A549 (cell line): ENCODE data around the gene LRFN2. TPM values are rescaled to one million over a fixed set of nuclear protein-coding genes. Genes with fewer than 3 reads are reported as not detected.

ENCODE experiments used
- ATAC-seq, 2 experiments: fragments of 200-7000 bp in 1 of 2; fragments of >200 bp in 1 of 2; cut with Nextera tagmentation in 1 of 2; cut with Tn5 transposase in 1 of 2; 3 replicates each; pipeline versions ENCODE4 v1.8.0 to v1.9.1; 2018 to 2020; ENCODE audit warnings: mild to moderate bottlenecking in 1 of 2, moderate library complexity in 1 of 2
- CTCF ChIA-PET: fragments of 300-600 bp; sonication (Branson Sonifier 250); formaldehyde crosslinking; extraction: SDS; loops from one replicate; lab custom pipeline; 2021; ENCODE audit warnings: antibody characterized with exemption, inconsistent platforms; lab: Yijun Ruan, JAX
- POLR2A ChIA-PET: fragments of 350-600 bp; formaldehyde crosslinking; extraction: SDS; loops from one replicate; lab custom pipeline; 2021; ENCODE audit warnings: antibody characterized with exemption, inconsistent platforms; lab: Yijun Ruan, JAX
- DNase-seq, 2 experiments: peaks; one replicate each; pipeline versions ENCODE4 v3.0.0 to v3.0.0-alpha.2; 2011 to 2016; ENCODE audit warnings: low read depth in 1 of 2, low spot score in 1 of 2
- FAIRE-seq: peaks from 2 replicates; lab custom pipeline; 2011; peaks lifted over from hg19 to GRCh38; lab: Jason Lieb, UNC
- H3K27ac ChIP-seq, 2 experiments: fragments of >200 bp; sonication (Bioruptor Twin); formaldehyde crosslinking; 3 replicates each; pipeline ENCODE4 v1.5.1; 2016 to 2017
- H3K4me1 ChIP-seq: fragments of >200 bp; sonication (Bioruptor Twin); formaldehyde crosslinking; 3 replicates; pipeline ENCODE4 v1.6.1; 2016
- H3K4me2 ChIP-seq: fragments of >200 bp; sonication (Bioruptor Twin); formaldehyde crosslinking; 3 replicates; pipeline ENCODE4 v1.6.1; 2016
- H3K4me3 ChIP-seq: fragments of >200 bp; sonication (Bioruptor Twin); formaldehyde crosslinking; 3 replicates; pipeline ENCODE4 v1.5.1; 2016
- H3K9me3 ChIP-seq: fragments of >200 bp; sonication (Bioruptor Twin); formaldehyde crosslinking; 3 replicates; pipeline ENCODE4 v1.6.1; 2016
- CHD2 ChIP-seq: fragments of 150-350 bp; IDR thresholded peaks from 2 replicates; pipeline ENCODE4 v1.6.1; 2014; ENCODE audit warnings: low read length; ENCODE audit not compliant: partially characterized antibody
- CHD4 ChIP-seq: fragments of 200-600 bp; sonication (generic); IDR thresholded peaks from 2 replicates; pipeline ENCODE4 v1.6.1; 2016; ENCODE audit warnings: antibody characterized with exemption, mild to moderate bottlenecking, borderline replicate concordance
- E2F6 ChIP-seq: IDR thresholded peaks from 2 replicates; pipeline ENCODE4 v1.6.1; 2012; ENCODE audit warnings: low read depth, borderline replicate concordance
- EHF ChIP-seq: fragments of 250-450 bp; sonication (Bioruptor Pico); IDR thresholded peaks from 2 replicates; pipeline ENCODE4 v1.5.0; 2020; ENCODE audit warnings: mild to moderate bottlenecking
- ESRRA ChIP-seq: fragments of 150-350 bp; IDR thresholded peaks from 2 replicates; pipeline ENCODE4 v1.6.1; 2014; ENCODE audit warnings: mild to moderate bottlenecking, low read length, borderline replicate concordance
- FOSB ChIP-seq: fragments of 250-450 bp; sonication (Bioruptor Pico); IDR thresholded peaks from 2 replicates; pipeline ENCODE4 v1.5.0; 2020; ENCODE audit warnings: mild to moderate bottlenecking, moderate library complexity
- FOSL2 ChIP-seq, 2 experiments: fragments of 450-650 bp in 1 of 2; fragments of >200 bp in 1 of 2; sonication (Bioruptor Twin) in 1 of 2; formaldehyde crosslinking; IDR thresholded peaks; 2 replicates each; pipeline versions ENCODE4 v1.5.0 to v1.6.1; 2016 to 2020; ENCODE audit warnings: mild to moderate bottlenecking in 1 of 2, moderate library complexity in 1 of 2
- HDAC2 ChIP-seq: fragments of 200-600 bp; sonication (generic); IDR thresholded peaks from 2 replicates; pipeline ENCODE4 v1.6.1; 2016
- HES2 ChIP-seq: fragments of >200 bp; sonication (Bioruptor Twin); formaldehyde crosslinking; IDR thresholded peaks from 2 replicates; pipeline ENCODE4 v1.6.1; 2016
- HEYL ChIP-seq: fragments of 250-450 bp; sonication (Bioruptor Pico); IDR thresholded peaks from 2 replicates; pipeline ENCODE4 v1.8.0; 2021; ENCODE audit warnings: mild to moderate bottlenecking, moderate library complexity
- JUN ChIP-seq, 2 experiments: fragments of >200 bp; sonication (Bioruptor Twin); formaldehyde crosslinking; IDR thresholded peaks; 2 replicates in 1 of 2; 3 replicates in 1 of 2; pipeline ENCODE4 v1.6.1; 2016 to 2017
- KDM1A ChIP-seq: fragments of 200-600 bp; sonication (generic); IDR thresholded peaks from 2 replicates; pipeline ENCODE4 v1.6.1; 2016; ENCODE audit warnings: low read depth, mild to moderate bottlenecking
- PHF8 ChIP-seq: fragments of 200-600 bp; sonication (generic); IDR thresholded peaks from 2 replicates; pipeline ENCODE4 v1.6.1; 2016; ENCODE audit warnings: low read depth, mild to moderate bottlenecking, antibody characterized with exemption, moderate library complexity, borderline replicate concordance
- RCOR1 ChIP-seq: fragments of 150-350 bp; IDR thresholded peaks from 2 replicates; pipeline ENCODE4 v1.6.1; 2014; ENCODE audit warnings: antibody characterized with exemption, low read length, low read depth
- REST ChIP-seq: fragments of 200-600 bp; sonication (generic); IDR thresholded peaks from 2 replicates; pipeline ENCODE4 v1.6.1; 2016; ENCODE audit warnings: antibody characterized with exemption, mild to moderate bottlenecking, moderate library complexity
- RFX5 ChIP-seq: fragments of 450-650 bp; IDR thresholded peaks from 2 replicates; pipeline ENCODE4 v1.7.1; 2014; ENCODE audit warnings: antibody characterized with exemption, mild to moderate bottlenecking, moderate library complexity
- SMC3 ChIP-seq: fragments of >200 bp; sonication (Bioruptor Twin); formaldehyde crosslinking; IDR thresholded peaks from 3 replicates; pipeline ENCODE4 v1.6.1; 2018; ENCODE audit warnings: inconsistent platforms
- TFCP2L1 ChIP-seq: fragments of 250-450 bp; sonication (Bioruptor Pico); IDR thresholded peaks from 2 replicates; pipeline ENCODE4 v1.5.0; 2021; ENCODE audit warnings: mild to moderate bottlenecking
- TP53 ChIP-seq: fragments of 250-450 bp; sonication (Bioruptor Pico); IDR thresholded peaks from 2 replicates; pipeline ENCODE4 v1.5.0; 2021; ENCODE audit warnings: mild to moderate bottlenecking, moderate library complexity
- USF2 ChIP-seq: fragments of 450-650 bp; IDR thresholded peaks from 2 replicates; pipeline ENCODE4 v1.6.1; 2014; ENCODE audit warnings: antibody characterized with exemption
- ZSCAN20 ChIP-seq: fragments of 250-450 bp; sonication (Bioruptor Pico); IDR thresholded peaks from 2 replicates; pipeline ENCODE4 v1.8.0; 2022; ENCODE audit warnings: mild to moderate bottlenecking, moderate library complexity
- WGBS: methylation state at CpG from one replicate; pipeline ENCODE4 v1.1.6; 2017; ENCODE audit errors: missing lambda C conversion rate; 5-methylcytosine and 5-hydroxymethylcytosine counted together
- polyA plus RNA-seq, 4 experiments: library from polyadenylated mRNA; depleted of rRNA in 3 of 4; stranded (reverse); fragments of >200 nt; fragmentation: RNase III in 1 of 4; extraction: RNeasy Plus Mini Kit Qiagen cat#74134 plus additional on column Dnase treatment in 1 of 4; gene quantifications; 2 replicates in 3 of 4; 3 replicates in 1 of 4; pipeline ENCODE4 v1.2.3, GENCODE V29; 2011 to 2017
- TF ChIP-seq, protein P1 (sequence below): IDR thresholded peaks from 2 replicates; pipeline ENCODE4 v1.6.1; 2012
- TF ChIP-seq, protein P2 (sequence below): fragments of 250-450 bp; sonication (Bioruptor Pico); IDR thresholded peaks from 2 replicates; pipeline ENCODE4 v1.5.0; 2021; ENCODE audit warnings: mild to moderate bottlenecking, moderate library complexity, borderline replicate concordance

Gene LRFN2
- polyA plus RNA-seq, 2 of the 4 experiments (the other 2 are of a cell fraction) = not detected

GRCh38 chr6:40499215-40499614 is 87.9 kb downstream of the LRFN2 start (continued):
- no peak for TF ChIP-seq ESRRA
- no peak for TF ChIP-seq REST
- TF ChIP-seq HES2 = no peak

DNA sequence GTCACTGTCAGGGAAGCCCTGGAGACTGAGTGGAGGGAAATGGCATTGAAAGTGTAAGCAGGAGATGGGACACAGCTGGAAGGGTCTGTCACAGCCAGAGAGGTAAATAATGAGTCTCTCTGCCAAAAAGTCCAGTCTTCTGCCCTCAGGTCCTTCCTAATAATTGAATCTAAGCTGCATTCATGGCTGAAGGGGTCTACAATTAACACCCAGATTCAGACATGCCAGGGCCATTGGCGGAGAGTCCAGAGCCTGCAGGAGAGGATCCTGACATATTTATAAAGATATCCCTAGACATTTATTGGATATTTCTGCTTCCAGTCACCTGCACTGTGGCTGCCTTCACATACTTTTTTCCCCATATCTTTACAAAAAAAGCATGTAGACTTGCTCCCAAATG is 89.0 kb downstream of the LRFN2 start:
- CTCF ChIA-PET = no interaction called here
- 77% methylated on average over 1 of the region's 1 CpG for WGBS
- no peak for FAIRE-seq
- Histone ChIP-seq H3K9me3 (no peaks in the 10 kb centered on the region), H3K4me1 (no peaks in the 10 kb centered on the region), H3K27ac (no peak overlapping the region)
- ATAC-seq = no peak
- TF ChIP-seq, protein P1, sequence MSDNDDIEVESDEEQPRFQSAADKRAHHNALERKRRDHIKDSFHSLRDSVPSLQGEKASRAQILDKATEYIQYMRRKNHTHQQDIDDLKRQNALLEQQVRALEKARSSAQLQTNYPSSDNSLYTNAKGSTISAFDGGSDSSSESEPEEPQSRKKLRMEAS = no peak
- no peak for TF ChIP-seq E2F6
- TF ChIP-seq ESRRA = no peak
- TF ChIP-seq FOSB (CRISPR knock-in tag) = no peak
- TF ChIP-seq, all 56 proteins: peak for 0
- Histone ChIP-seq H3K4me2 (no peak overlapping the region), H3K4me3 (no peak overlapping the region)
- no peak for DNase-seq
- POLR2A ChIA-PET = no interaction called here

GRCh38 chr6:40492187-40492586 is 95.0 kb downstream of the LRFN2 start:
- no peak for TF ChIP-seq CHD4
- TF ChIP-seq FOSB (CRISPR knock-in tag) = no peak
- TF ChIP-seq HDAC2 = no peak
- no peak for TF ChIP-seq PHF8
- TF ChIP-seq TP53 (CRISPR knock-in tag) = no peak
- no peak for TF ChIP-seq E2F6
- no peak for TF ChIP-seq USF2
- TF ChIP-seq RCOR1 = no peak
- TF ChIP-seq, protein P2, sequence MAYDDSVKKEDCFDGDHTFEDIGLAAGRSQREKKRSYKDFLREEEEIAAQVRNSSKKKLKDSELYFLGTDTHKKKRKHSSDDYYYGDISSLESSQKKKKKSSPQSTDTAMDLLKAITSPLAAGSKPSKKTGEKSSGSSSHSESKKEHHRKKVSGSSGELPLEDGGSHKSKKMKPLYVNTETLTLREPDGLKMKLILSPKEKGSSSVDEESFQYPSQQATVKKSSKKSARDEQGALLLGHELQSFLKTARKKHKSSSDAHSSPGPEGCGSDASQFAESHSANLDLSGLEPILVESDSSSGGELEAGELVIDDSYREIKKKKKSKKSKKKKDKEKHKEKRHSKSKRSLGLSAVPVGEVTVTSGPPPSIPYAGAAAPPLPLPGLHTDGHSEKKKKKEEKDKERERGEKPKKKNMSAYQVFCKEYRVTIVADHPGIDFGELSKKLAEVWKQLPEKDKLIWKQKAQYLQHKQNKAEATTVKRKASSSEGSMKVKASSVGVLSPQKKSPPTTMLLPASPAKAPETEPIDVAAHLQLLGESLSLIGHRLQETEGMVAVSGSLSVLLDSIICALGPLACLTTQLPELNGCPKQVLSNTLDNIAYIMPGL (CRISPR knock-in tag) = no peak
- TF ChIP-seq RFX5 = no peak
- TF ChIP-seq FOSL2 (IDR thresholded peaks at IDR 0.05) = no peak
- no peak for TF ChIP-seq FOSL2 (CRISPR knock-in tag; IDR thresholded peaks at IDR 0.05)
- TF ChIP-seq SMC3 = no peak
- no peak for TF ChIP-seq JUN (IDR thresholded peaks at IDR 0.05)
- no peak for TF ChIP-seq ZSCAN20
- TF ChIP-seq HEYL (CRISPR knock-in tag) = no peak
- TF ChIP-seq CHD2 = no peak
- TF ChIP-seq HES2 = no peak
- TF ChIP-seq TFCP2L1 (CRISPR knock-in tag) = no peak
- no peak for TF ChIP-seq EHF (CRISPR knock-in tag)
- TF ChIP-seq KDM1A = no peak
- no peak for FAIRE-seq
- 15% methylated on average over 5 of the region's 7 CpGs for WGBS
- H3K4me3 ChIP-seq = no peak overlapping the region
- H3K27ac ChIP-seq = no peak overlapping the region
- ATAC-seq = no peak
- DNase-seq = no peak
- H3K4me1 ChIP-seq = no peaks in the 10 kb centered on the region
- H3K9me3 ChIP-seq = no peaks in the 10 kb centered on the region
- no peak overlapping the region for H3K4me2 ChIP-seq
- POLR2A ChIA-PET = no interaction called here
- CTCF ChIA-PET = no interaction called here
